GM12878 (cell line): ENCODE data around the gene DPPA5.

ENCODE experiments used
- CHD2 ChIP-seq: IDR thresholded peaks from 2 replicates; pipeline ENCODE4 v1.6.1; 2011; ENCODE audit warnings: low read depth, low read length, improper control_type of control experiment, borderline replicate concordance
- EP300 ChIP-seq, 2 experiments: fragments of 150-350 bp in 1 of 2; IDR thresholded peaks; 2 replicates each; pipeline ENCODE4 v1.6.1; 2011 to 2012; ENCODE audit warnings: low read depth in 2 of 2, low read length in 2 of 2, borderline replicate concordance in 1 of 2, improper control_type of control experiment in 1 of 2, inconsistent platforms in 1 of 2; ENCODE audit not compliant: control insufficient read depth in 1 of 2
- EZH2 ChIP-seq: IDR thresholded peaks from 2 replicates; pipeline ENCODE4 v1.6.1; 2012; ENCODE audit warnings: low read depth, mild to moderate bottlenecking, control low read depth, inconsistent platforms, low read length, borderline replicate concordance; ENCODE audit not compliant: control insufficient read depth
- KDM1A ChIP-seq: fragments of 200-600 bp; sonication (generic); IDR thresholded peaks from 2 replicates; pipeline ENCODE4 v1.6.1; 2016; ENCODE audit warnings: borderline replicate concordance
- YY1 ChIP-seq: IDR thresholded peaks from 2 replicates; pipeline ENCODE4 v1.6.1; 2011; ENCODE audit warnings: low read depth, mild to moderate bottlenecking, low read length
- TF ChIP-seq, protein P1 (sequence below), 3 experiments: IDR thresholded peaks in 2 of 3; conservative IDR thresholded peaks in 1 of 3; 2 replicates each; pipeline ENCODE4 v1.5.1; 2011; ENCODE audit warnings: low read depth in 3 of 3, low read length in 3 of 3, mild to moderate bottlenecking in 3 of 3, control low read depth in 2 of 3, moderate library complexity in 2 of 3, inconsistent platforms in 1 of 3, mixed read lengths in 1 of 3; ENCODE audit not compliant: control insufficient read depth in 2 of 3, insufficient read depth in 1 of 3; ENCODE audit errors: extremely low read depth in 1 of 3

- TF ChIP-seq CHD2 (no peak), YY1 (no peak), EZH2 (no peak), EP300 (IDR thresholded peaks at IDR 0.05; ENCODE audit: borderline replicate concordance in 1 of 2, control insufficient read depth in 1 of 2, low read depth in 2 of 2, low read length in 2 of 2) (no peak), KDM1A (no peak)
- TF ChIP-seq, protein P1, sequence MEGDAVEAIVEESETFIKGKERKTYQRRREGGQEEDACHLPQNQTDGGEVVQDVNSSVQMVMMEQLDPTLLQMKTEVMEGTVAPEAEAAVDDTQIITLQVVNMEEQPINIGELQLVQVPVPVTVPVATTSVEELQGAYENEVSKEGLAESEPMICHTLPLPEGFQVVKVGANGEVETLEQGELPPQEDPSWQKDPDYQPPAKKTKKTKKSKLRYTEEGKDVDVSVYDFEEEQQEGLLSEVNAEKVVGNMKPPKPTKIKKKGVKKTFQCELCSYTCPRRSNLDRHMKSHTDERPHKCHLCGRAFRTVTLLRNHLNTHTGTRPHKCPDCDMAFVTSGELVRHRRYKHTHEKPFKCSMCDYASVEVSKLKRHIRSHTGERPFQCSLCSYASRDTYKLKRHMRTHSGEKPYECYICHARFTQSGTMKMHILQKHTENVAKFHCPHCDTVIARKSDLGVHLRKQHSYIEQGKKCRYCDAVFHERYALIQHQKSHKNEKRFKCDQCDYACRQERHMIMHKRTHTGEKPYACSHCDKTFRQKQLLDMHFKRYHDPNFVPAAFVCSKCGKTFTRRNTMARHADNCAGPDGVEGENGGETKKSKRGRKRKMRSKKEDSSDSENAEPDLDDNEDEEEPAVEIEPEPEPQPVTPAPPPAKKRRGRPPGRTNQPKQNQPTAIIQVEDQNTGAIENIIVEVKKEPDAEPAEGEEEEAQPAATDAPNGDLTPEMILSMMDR (IDR thresholded peaks at IDR 0.05 in 2 of 3, conservative IDR thresholded peaks at IDR 0.05 in 1 of 3; ENCODE audit: control insufficient read depth in 2 of 3, extremely low read depth in 1 of 3, insufficient read depth in 1 of 3, low read depth in 3 of 3, low read length in 3 of 3): no peak
Observed at GRCh38 chr6:73389854-73390253, 35.8 kb upstream of the DPPA5 start.
